Ovary (tissue), 10 donors: Measurements from ENCODE around the gene KRTAP10-10. TPM values are rescaled to one million over a fixed set of nuclear protein-coding genes. Genes with fewer than 3 reads are reported as not detected.
"Not testable (repeated sequence)": the region's sequence is repeated elsewhere in the genome, so short reads cannot be mapped to it uniquely, and the experiment has no call there.

Experiments
- DNase-seq, 5 donors: peaks; one replicate each; pipeline ENCODE4 v3.0.0-alpha.2; 2019 to 2020
- H3K27ac ChIP-seq, 2 donors: fragments of 200-600 bp; one replicate each; pipeline versions ENCODE4 v1.5.1 to v1.8.0; 2019 to 2022
- H3K27me3 ChIP-seq: fragments of 200-600 bp; one replicate; pipeline ENCODE4 v1.8.0; 2022
- H3K36me3 ChIP-seq: fragments of 200-600 bp; sonication (generic); one replicate; pipeline ENCODE4 v1.5.1; 2019
- H3K4me1 ChIP-seq: one replicate; pipeline ENCODE4 v1.8.1; 2013; ENCODE audit warnings: mild to moderate bottlenecking, moderate library complexity; ENCODE audit not compliant: insufficient read depth
- H3K4me3 ChIP-seq: fragments of 200-600 bp; sonication (generic); one replicate; pipeline ENCODE4 v1.5.1; 2017
- H3K9me3 ChIP-seq, 2 donors: fragments of 200-600 bp in 1 of 2; sonication (generic) in 1 of 2; one replicate each; pipeline versions ENCODE4 v1.5.1 to v1.8.1; 2013 to 2019; ENCODE audit warnings: mild to moderate bottlenecking in 1 of 2, moderate library complexity in 1 of 2
- CTCF ChIP-seq, 3 donors: fragments of 450-650 bp in 2 of 3; fragments of 200-600 bp in 1 of 3; IDR thresholded peaks; one replicate each; pipeline versions ENCODE4 v1.5.1 to v1.8.0; 2016 to 2022; ENCODE audit warnings: antibody characterized with exemption in 3 of 3, mild to moderate bottlenecking in 1 of 3
- EP300 ChIP-seq: sonication (generic); formaldehyde crosslinking; IDR thresholded peaks from one replicate; pipeline ENCODE4 v1.6.1; 2017; ENCODE audit warnings: antibody characterized with exemption
- POLR2A ChIP-seq: fragments of 450-650 bp; IDR thresholded peaks from one replicate; pipeline ENCODE4 v1.6.1; 2017; ENCODE audit warnings: antibody characterized with exemption, mild to moderate bottlenecking, moderate library complexity
- WGBS, 3 donors: extraction: QIAGEN DNeasy Blood & Tissue Kit in 1 of 3; methylation state at CpG; one replicate each; pipeline versions ENCODE4 v1.1.5 to v1.1.7; 2013 to 2017; 5-methylcytosine and 5-hydroxymethylcytosine counted together
- intact Hi-C, 4 donors: fragments of 100-400 bp; cut with DNase I; formaldehyde crosslinking; loops; one replicate each; pipeline versions ENCODE4 v1.11.0 to v1.15.1; 2022 to 2023
- long read RNA-seq, 3 donors: library from polyadenylated mRNA in 2 of 3; unstranded in 2 of 3; transcript quantifications; one replicate each; pipeline ENCODE4 v2.0.0 and lab custom pipeline, GENCODE V29; 2021 to 2026
- polyA plus RNA-seq, 2 donors: library from polyadenylated mRNA; stranded (reverse); fragments of 200-250 nt in 1 of 2; fragments of 350-450 nt in 1 of 2; fragmentation: Illumina TruSeq in 1 of 2; extraction: RNeasy Lipid Tissue Mini Kit (QIAGEN cat#74804) in 1 of 2; gene quantifications; one replicate each; pipeline ENCODE4 v1.2.3, GENCODE V29; 2013 to 2014
- total RNA-seq, 7 donors: library from RNA; depleted of rRNA in 2 of 7; stranded (reverse); fragments of >200 nt in 2 of 7; fragmentation: NEBNext Ultra II Directional in 3 of 7; extraction: Animal tissue kit (Norgen Biotek cat#: 25700) in 3 of 7; gene quantifications; one replicate each; pipeline versions ENCODE4 v1.1.0 to v1.2.4, GENCODE V29; 2016 to 2023
- donor health status: DM: no; HTN: no; CAD: no; lungs with moderate emphysema.
- donor health status: DM: no; HTN: no; CAD: no.
- donor health status: Bipolar disorder and iron deficiency.
- donor health status: DM: yes; HTN: yes; CAD: no.
- donor health status: DM: no; HTN: no; CAD: no.
- donor health status: DM: yes; HTN: yes; CAD: no.

KRTAP10-10 gene
- not detected for total RNA-seq
- polyA plus RNA-seq: not detected
- long read RNA-seq, donor 1: 0 reads
- long read RNA-seq, donor 2: 0 reads
- long read RNA-seq, donor 3: 0 reads

- Histone ChIP-seq H3K27me3 (no peaks in the 10 kb centered on the region), H3K36me3 (no peaks in the 10 kb centered on the region), H3K4me3 (no peak within 1 kb of the TSS), H3K27ac (no peak within 1 kb of the TSS), H3K4me1 (no peaks in the 10 kb centered on the region), H3K9me3 (no peaks in the 10 kb centered on the region)
- TF ChIP-seq EP300 (no peak), POLR2A (no peak), CTCF (IDR thresholded peaks at IDR 0.05) (no peak)
- 31 to 41% (median 40%) methylated on average over 14 to 21 of the region's 21 CpGs for WGBS, 3 donors
- intact Hi-C loops: no loop called here
- no peak for DNase-seq
Measured at GRCh38 chr21:44637018-44637850, at the start of gene KRTAP10-10. Gene KRTAP10-10 (plus strand): TSS chr21:44637356. CDS start chr21:44637418, 62 bp downstream.

- H3K4me3 ChIP-seq: no peak overlapping the region
- no peaks in the 10 kb centered on the region for H3K27me3 ChIP-seq
- WGBS, 3 donors: 89 to 97% (median 90%) methylated on average over 2 of the region's 2 CpGs
Measured at GRCh38 chr21:44589094-44589493, 48.1 kb upstream of the KRTAP10-10 start.

GRCh38 chr21:44589586-44590305 is 47.4 kb upstream of the KRTAP10-10 start:
- H3K36me3 ChIP-seq: no peaks in the 10 kb centered on the region
- H3K27me3 ChIP-seq: no peaks in the 10 kb centered on the region
- DNase-seq: no peak
- H3K4me1 ChIP-seq: no peaks in the 10 kb centered on the region
- no peaks in the 10 kb centered on the region for H3K9me3 ChIP-seq
- no peak for TF ChIP-seq CTCF (IDR thresholded peaks at IDR 0.05)
- TF ChIP-seq POLR2A: no peak
- TF ChIP-seq EP300: no peak
- H3K4me3 ChIP-seq: no peak overlapping the region
- H3K27ac ChIP-seq: no peak overlapping the region
- intact Hi-C loops: loop anchor here in 1 of 4 donors (2.0 kb wide), 1 partner anchor 49 kb away; no protein-coding TSS in a partner anchor
- WGBS, 3 donors: 70 to 73% (median 70%) methylated on average over 24 of the region's 24 CpGs

More at GRCh38 chr21:44589094-44589493, 48.1 kb upstream of the KRTAP10-10 start:
- no peaks in the 10 kb centered on the region for H3K9me3 ChIP-seq
- TF ChIP-seq POLR2A (no peak), EP300 (no peak), CTCF (IDR thresholded peaks at IDR 0.05) (no peak)
- intact Hi-C loops: no loop called here
- no peaks in the 10 kb centered on the region for H3K4me1 ChIP-seq
- H3K27ac ChIP-seq: no peak overlapping the region
- no peaks in the 10 kb centered on the region for H3K36me3 ChIP-seq
- no peak for DNase-seq

GRCh38 chr21:44590311-44590721 is 46.8 kb upstream of the KRTAP10-10 start:
- Histone ChIP-seq H3K27me3 (no peaks in the 10 kb centered on the region), H3K4me3 (no peak overlapping the region), H3K27ac (no peak overlapping the region), H3K4me1 (no peaks in the 10 kb centered on the region), H3K9me3 (no peaks in the 10 kb centered on the region), H3K36me3 (no peaks in the 10 kb centered on the region)
- 62 to 85% (median 77%) methylated on average over 9 to 10 of the region's 10 CpGs for WGBS, 3 donors
- no peak for DNase-seq
- TF ChIP-seq CTCF (IDR thresholded peaks at IDR 0.05) (no peak), EP300 (no peak), POLR2A (no peak)
- intact Hi-C loops: loop anchor here in 1 of 4 donors (2.0 kb wide), 1 partner anchor 48 kb away; no protein-coding TSS in a partner anchor

- H3K9me3 ChIP-seq, H3K27me3 ChIP-seq, DNase-seq, H3K36me3 ChIP-seq, H3K27ac ChIP-seq, H3K4me3 ChIP-seq, H3K4me1 ChIP-seq: not testable (repeated sequence)
- intact Hi-C loops: loop anchor here in 1 of 4 donors (2.0 kb wide), 1 partner anchor 48 kb away; no protein-coding TSS in a partner anchor
- WGBS, 3 donors: 42 to 59% (median 56%) methylated on average over 11 to 18 of the region's 19 CpGs
Measured at GRCh38 chr21:44590897-44591800, 46.0 kb upstream of the KRTAP10-10 start.

- not testable (repeated sequence) for H3K27me3 ChIP-seq, DNase-seq, H3K4me1 ChIP-seq, H3K4me3 ChIP-seq, H3K9me3 ChIP-seq, H3K27ac ChIP-seq, H3K36me3 ChIP-seq
- 36 to 63% (median 44%) methylated on average over 3 to 4 of the region's 4 CpGs for WGBS, 3 donors
- intact Hi-C loops: loop anchor here in 1 of 4 donors (2.0 kb wide), 1 partner anchor 47 kb away; no protein-coding TSS in a partner anchor
Measured at GRCh38 chr21:44591801-44592130, 45.4 kb upstream of the KRTAP10-10 start.
